K562 (cell line): Measurements from ENCODE around the gene GPR152. TPM values are rescaled to one million over a fixed set of nuclear protein-coding genes. Genes with fewer than 3 reads are reported as not detected.
A peak's percentile ranks its signal among the peaks of the same experiment; 100 is the strongest.

Experiments used
- ATAC-seq: fragments of 200-7000 bp; cut with Tn5 transposase; 3 replicates; pipeline ENCODE4 v1.9.1; 2020; ENCODE audit warnings: moderate library complexity
- BruUV-seq: library from RNA; stranded (reverse); fragments of 400-500 nt; replicated peaks from 2 replicates; lab custom pipeline; 2021; lab: Mats Ljungman, UMichigan
- CTCF ChIA-PET: fragments of 300-600 bp; formaldehyde crosslinking; extraction: SDS; loops from one replicate; lab custom pipeline; 2021; ENCODE audit warnings: low intra/inter-chr PET ratio; lab: Yijun Ruan, JAX
- POLR2A ChIA-PET: fragments of 300-600, 350-650 bp; sonication (Branson Sonifier 250); formaldehyde crosslinking; extraction: SDS; loops from one replicate; lab custom pipeline; 2021; ENCODE audit warnings: antibody characterized with exemption, inconsistent platforms; lab: Yijun Ruan, JAX
- DNase-seq, 4 experiments: peaks; one replicate each; pipeline versions ENCODE4 v3.0.0 to v3.0.0-alpha.2; 2011 to 2018; ENCODE audit warnings: low spot score in 3 of 4, mixed read lengths in 3 of 4; ENCODE audit errors: extremely low read depth in 1 of 4
- FAIRE-seq: peaks from 2 replicates; lab custom pipeline; 2011; peaks lifted over from hg19 to GRCh38; lab: Jason Lieb, UNC
- H2AFZ ChIP-seq: 2 replicates; pipeline ENCODE4 v1.6.0; 2011; ENCODE audit warnings: low read depth, low read length, control low read depth, inconsistent platforms
- H3K27ac ChIP-seq: fragments of 200-600 bp; 3 replicates; pipeline ENCODE4 v1.8.0; 2011; ENCODE audit warnings: low read depth, mild to moderate bottlenecking, control low read depth, inconsistent platforms, low read length, moderate library complexity, mixed read lengths; ENCODE audit errors: extremely low read depth
- H3K27me3 ChIP-seq, 2 experiments: fragments of 300-600 bp in 1 of 2; 2 replicates in 1 of 2; 3 replicates in 1 of 2; pipeline versions ENCODE4 v1.6.0 to v1.8.0; 2011; ENCODE audit warnings: inconsistent platforms in 2 of 2, low read length in 2 of 2, mild to moderate bottlenecking in 1 of 2, mixed read lengths in 1 of 2, moderate library complexity in 1 of 2; ENCODE audit not compliant: control insufficient read depth in 2 of 2, insufficient read depth in 2 of 2
- H3K36me3 ChIP-seq: fragments of 300-600 bp; 3 replicates; pipeline ENCODE4 v1.8.0; 2011; ENCODE audit warnings: mild to moderate bottlenecking, low read length, inconsistent platforms; ENCODE audit not compliant: control insufficient read depth, insufficient read depth
- H3K4me1 ChIP-seq, 2 experiments: fragments of 200-600 bp in 1 of 2; replicated peaks in 1 of 2; 2 replicates in 1 of 2; 3 replicates in 1 of 2; pipeline versions ENCODE4 v1.5.1 to v1.8.0; 2011; ENCODE audit warnings: inconsistent platforms in 2 of 2, low read length in 2 of 2, mild to moderate bottlenecking in 1 of 2, mixed read lengths in 1 of 2, moderate library complexity in 1 of 2; ENCODE audit not compliant: control insufficient read depth in 2 of 2, insufficient read depth in 2 of 2
- H3K4me2 ChIP-seq: 2 replicates; pipeline ENCODE4 v1.6.1; 2011; ENCODE audit warnings: low read length, control low read depth, inconsistent platforms, mixed read lengths; ENCODE audit not compliant: insufficient read depth
- H3K4me3 ChIP-seq: fragments of 200-600 bp; sonication (generic), shearing (Covaris generic); 2 replicates; pipeline ENCODE4 v1.5.1; 2016; ENCODE audit warnings: control low read depth, inconsistent platforms
- H3K79me2 ChIP-seq: fragments of 200-600 bp; 3 replicates; pipeline ENCODE4 v1.8.0; 2011; ENCODE audit warnings: low read length, inconsistent platforms; ENCODE audit not compliant: control insufficient read depth, insufficient read depth
- H3K9ac ChIP-seq, 2 experiments: 2 replicates each; pipeline versions ENCODE4 v1.6.0 to v1.6.1; 2011; ENCODE audit warnings: low read depth in 2 of 2, low read length in 2 of 2, control low read depth in 1 of 2, inconsistent platforms in 1 of 2, mild to moderate bottlenecking in 1 of 2, mixed read lengths in 1 of 2; ENCODE audit not compliant: insufficient read depth in 1 of 2
- H3K9me1 ChIP-seq: one replicate; pipeline ENCODE4 v1.6.0; 2011; ENCODE audit warnings: inconsistent platforms, mild to moderate bottlenecking, low read length, moderate library complexity; ENCODE audit not compliant: control insufficient read depth, insufficient read depth
- H3K9me3 ChIP-seq: replicated peaks from 2 replicates; pipeline ENCODE4 v1.5.1; 2011; ENCODE audit warnings: low read depth, low read length, inconsistent platforms; ENCODE audit not compliant: control insufficient read depth, insufficient read depth
- H4K20me1 ChIP-seq: replicated peaks from 2 replicates; pipeline ENCODE4 v1.6.1; 2011; ENCODE audit warnings: low read length, inconsistent platforms, mixed read lengths; ENCODE audit not compliant: control insufficient read depth, insufficient read depth
- CLOCK ChIP-seq: fragments of 250-450 bp; sonication (Bioruptor Pico); IDR thresholded peaks from 2 replicates; pipeline ENCODE4 v1.4.0; 2020; ENCODE audit warnings: mild to moderate bottlenecking, moderate library complexity, borderline replicate concordance
- PCBP1 ChIP-seq: fragments of 200-400 bp; formaldehyde crosslinking; IDR thresholded peaks from 2 replicates; pipeline ENCODE4 v1.6.1; 2018; ENCODE audit warnings: mild to moderate bottlenecking, low read depth, low read length; ENCODE audit not compliant: poor library complexity, severe bottlenecking
- POLR2G ChIP-seq: fragments of 200-400 bp; formaldehyde crosslinking; IDR thresholded peaks from 2 replicates; pipeline ENCODE4 v1.6.1; 2017; ENCODE audit warnings: low read depth, mild to moderate bottlenecking, antibody characterized with exemption, low read length, moderate library complexity
- SETDB1 ChIP-seq: IDR thresholded peaks from one replicate; pipeline ENCODE4 v1.6.1; 2012; ENCODE audit warnings: low read length, control low read depth, inconsistent platforms
- SNRNP70 ChIP-seq: fragments of 200-400 bp; formaldehyde crosslinking; optimal IDR thresholded peaks from 2 replicates; pipeline ENCODE3; 2017; ENCODE audit warnings: low read depth, low read length
- SREBF1 ChIP-seq: fragments of 150-350 bp; IDR thresholded peaks from 2 replicates; pipeline ENCODE4 v1.6.1; 2014; ENCODE audit warnings: antibody characterized with exemption, low read depth, low read length, borderline replicate concordance
- TEAD4 ChIP-seq, 2 experiments: sonication (generic) in 1 of 2; formaldehyde crosslinking in 1 of 2; IDR thresholded peaks; 2 replicates each; pipeline versions ENCODE4 v1.6.1 to v1.8.0; 2012 to 2022; ENCODE audit warnings: borderline replicate concordance in 1 of 2, inconsistent platforms in 1 of 2, low read length in 1 of 2, mild to moderate bottlenecking in 1 of 2, missing genetic modification reagents in 1 of 2
- WGBS: fragments of 100-300 bp; shearing (Covaris generic); methylation state at CpG from one replicate; pipeline ENCODE4 v1.1.6; 2016; ENCODE audit warnings: low coverage, mixed read lengths; ENCODE audit not compliant: insufficient coverage; ENCODE audit errors: missing lambda C conversion rate; 5-methylcytosine and 5-hydroxymethylcytosine counted together
- in situ Hi-C: fragments of 300-500 bp; cut with MboI; formaldehyde crosslinking; loops from 4 replicates; pipeline ENCODE4 v1.15.0; 2018; ENCODE audit warnings: inconsistent platforms, mixed read lengths
- intact Hi-C: fragments of 100-400 bp; cut with micrococcal nuclease; formaldehyde crosslinking; loops from 2 replicates; pipeline ENCODE4 v1.14.2; 2022
- polyA plus RNA-seq, 8 experiments: library from polyadenylated mRNA; depleted of rRNA in 4 of 8; stranded (reverse) in 5 of 8; unstranded in 3 of 8; fragments of >200 nt; fragmentation: Nextera tagmentation in 2 of 8; fragmentation: Illumina TruSeq in 1 of 8; extraction: Ambion mirVana in 2 of 8; extraction: Trizol in 1 of 8; gene quantifications; 2 replicates each; pipeline versions ENCODE4 v1.2.1 to v1.2.3, GENCODE V29; 2011 to 2014; ENCODE audit warnings: inconsistent platforms in 1 of 8, missing spikeins in 1 of 8
- total RNA-seq, 7 experiments: library from RNA; depleted of rRNA in 6 of 7; stranded (reverse); fragments of >200 nt in 6 of 7; fragmentation: Illumina TruSeq in 2 of 7; extraction: Trizol in 2 of 7; gene quantifications; 2 replicates each; pipeline versions ENCODE4 v1.2.1 to v1.2.3, GENCODE V29; 2011 to 2021; ENCODE audit warnings: low replicate concordance in 1 of 7
- TF ChIP-seq, protein P1 (sequence below), 2 experiments: IDR thresholded peaks; 2 replicates each; pipeline ENCODE4 v1.6.1; 2012; ENCODE audit warnings: improper control_type of control experiment in 2 of 2, low read depth in 2 of 2, low read length in 2 of 2, borderline replicate concordance in 1 of 2

GPR152 gene
- total and polyA plus RNA-seq, 9 of the 15 experiments (the other 6 are each of a cell fraction or from before 2014, with no cell fraction given) = not detected

- intact Hi-C loops = no loop called here
- H3K9me3 ChIP-seq = no peaks in the 10 kb centered on the region
- no peak for ATAC-seq
- H3K4me3 ChIP-seq = no peak overlapping the region
- no peak overlapping the region; a peak in 1 of 4 replicates for H3K9ac ChIP-seq
- in situ Hi-C loops = no loop called here
- no TSS peak for BruUV-seq
- DNase-seq = peak in 1 of 4 experiments; percentile 42
- H4K20me1 ChIP-seq = no peaks in the 10 kb centered on the region
- no peaks in the 10 kb centered on the region for H3K9me1 ChIP-seq
- TF ChIP-seq SETDB1 (no peak), PCBP1 (peak; percentile 55), CLOCK (CRISPR knock-in tag) (no peak), SNRNP70 (no peak), POLR2G (peak; percentile 30), SREBF1 (no peak), TEAD4 (IDR thresholded peaks at IDR 0.05; ENCODE audit: low read length) (no peak), TEAD4 (CRISPR knock-in tag; IDR thresholded peaks at IDR 0.05; ENCODE audit: borderline replicate concordance) (no peak)
- TF ChIP-seq, protein P1, sequence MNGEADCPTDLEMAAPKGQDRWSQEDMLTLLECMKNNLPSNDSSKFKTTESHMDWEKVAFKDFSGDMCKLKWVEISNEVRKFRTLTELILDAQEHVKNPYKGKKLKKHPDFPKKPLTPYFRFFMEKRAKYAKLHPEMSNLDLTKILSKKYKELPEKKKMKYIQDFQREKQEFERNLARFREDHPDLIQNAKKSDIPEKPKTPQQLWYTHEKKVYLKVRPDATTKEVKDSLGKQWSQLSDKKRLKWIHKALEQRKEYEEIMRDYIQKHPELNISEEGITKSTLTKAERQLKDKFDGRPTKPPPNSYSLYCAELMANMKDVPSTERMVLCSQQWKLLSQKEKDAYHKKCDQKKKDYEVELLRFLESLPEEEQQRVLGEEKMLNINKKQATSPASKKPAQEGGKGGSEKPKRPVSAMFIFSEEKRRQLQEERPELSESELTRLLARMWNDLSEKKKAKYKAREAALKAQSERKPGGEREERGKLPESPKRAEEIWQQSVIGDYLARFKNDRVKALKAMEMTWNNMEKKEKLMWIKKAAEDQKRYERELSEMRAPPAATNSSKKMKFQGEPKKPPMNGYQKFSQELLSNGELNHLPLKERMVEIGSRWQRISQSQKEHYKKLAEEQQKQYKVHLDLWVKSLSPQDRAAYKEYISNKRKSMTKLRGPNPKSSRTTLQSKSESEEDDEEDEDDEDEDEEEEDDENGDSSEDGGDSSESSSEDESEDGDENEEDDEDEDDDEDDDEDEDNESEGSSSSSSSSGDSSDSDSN (IDR thresholded peaks at IDR 0.05; ENCODE audit: borderline replicate concordance in 1 of 2, low read depth in 2 of 2, low read length in 2 of 2) = no peak
- H3K27me3 ChIP-seq = no peaks in the 10 kb centered on the region
- 98% methylated on average over 25 of the region's 59 CpGs for WGBS
- ChIA-PET CTCF (no interaction called here), POLR2A (interaction anchor here (0.6 kb wide), 1 partner anchor 66 kb away, joined by 3 read pairs; no protein-coding TSS in a partner anchor)
- no peak overlapping the region for H3K4me2 ChIP-seq
- H3K4me1 ChIP-seq = peaks cover 0 to 72% of the 10 kb centered on the region in 2 experiments; a peak in 2 of 5 replicates
- no peak overlapping the region for H3K27ac ChIP-seq
- no peak for FAIRE-seq
- no peak overlapping the region for H2AFZ ChIP-seq
- H3K36me3 ChIP-seq = peaks cover 92% of the 10 kb centered on the region; the same call in 2 of the 3 replicates
- no peaks in the 10 kb centered on the region for H3K79me2 ChIP-seq
Observed at GRCh38 chr11:67494371-67495233, 42.1 kb upstream of the GPR152 start.
